Fibroblast of skin of back (primary cell): ENCODE results near the gene UBE2C.
"Not testable (repeated sequence)": the region's sequence is repeated elsewhere in the genome, so short reads cannot be mapped to it uniquely, and the experiment has no call there.

Source experiments
- DNase-seq: peaks from one replicate; pipeline ENCODE4 v3.0.0-alpha.2; 2013

The UBE2C gene

DNA sequence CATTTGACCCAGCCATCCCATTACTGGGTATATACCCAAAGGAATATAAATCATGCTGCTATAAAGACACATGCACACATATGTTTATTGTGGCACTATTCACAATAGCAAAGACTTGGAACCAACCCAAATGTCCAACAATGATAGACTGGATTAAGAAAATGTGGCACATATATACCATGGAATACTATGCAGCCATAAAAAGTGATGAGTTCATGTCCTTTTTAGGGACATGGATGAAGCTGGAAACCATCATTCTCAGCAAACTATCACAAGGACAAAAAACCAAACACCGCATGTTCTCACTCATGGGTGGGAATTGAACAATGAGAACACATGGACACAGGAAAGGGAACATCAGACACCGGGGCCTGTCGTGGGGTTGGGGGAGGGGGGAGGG is 14.5 kb upstream of the UBE2C start:
- DNase-seq = not testable (repeated sequence)

GRCh38 chr20:45798935-45799642 is 13.4 kb upstream of the UBE2C start:
- DNase-seq = peak; percentile 52

DNA sequence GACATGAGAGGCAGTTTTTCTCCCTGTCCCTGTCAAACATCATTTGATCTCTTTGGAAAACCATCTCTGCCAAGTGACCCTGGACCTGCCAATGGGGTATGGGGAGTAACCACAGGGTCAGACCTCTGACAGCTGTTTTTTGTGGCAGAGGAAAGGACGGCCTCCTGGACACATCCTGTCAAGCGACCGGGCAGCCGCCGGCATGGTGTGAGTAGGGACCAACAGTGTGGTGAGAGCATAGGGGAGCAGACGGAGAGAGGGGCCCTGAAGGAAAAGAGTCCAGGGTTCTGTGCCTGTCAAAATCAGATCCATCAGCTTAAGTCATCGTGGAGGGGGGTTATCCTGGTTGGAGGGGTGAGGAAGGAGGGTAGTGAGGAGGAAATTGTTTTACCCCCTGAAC is 10.6 kb upstream of the UBE2C start:
- no peak for DNase-seq

- no peak for DNase-seq
Measured at GRCh38 chr20:45810191-45810970, 2.1 kb upstream of the UBE2C start.

- no peak for DNase-seq
Measured at GRCh38 chr20:45813006-45813340, 529 bp downstream of the UBE2C start.

DNA sequence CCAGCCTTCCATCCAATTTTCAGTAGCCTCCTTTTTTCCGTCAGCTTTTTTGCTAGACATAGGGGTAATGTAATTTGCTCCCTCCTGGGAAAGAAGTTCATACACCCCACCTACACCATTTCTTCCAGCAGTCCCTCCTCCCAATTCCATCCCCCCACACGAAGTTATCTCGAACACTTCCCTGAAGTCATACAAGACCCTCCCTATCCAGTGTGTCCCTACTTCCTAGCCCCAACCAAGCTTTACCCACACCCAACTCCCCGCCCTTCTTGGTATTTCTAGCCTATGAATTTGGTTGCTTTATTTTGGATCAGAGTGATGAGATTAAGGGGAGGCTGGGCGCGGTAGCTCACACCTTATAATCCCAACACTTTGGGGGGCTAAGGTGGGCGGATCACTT is 1.0 kb downstream of the UBE2C start:
- no peak for DNase-seq

DNA sequence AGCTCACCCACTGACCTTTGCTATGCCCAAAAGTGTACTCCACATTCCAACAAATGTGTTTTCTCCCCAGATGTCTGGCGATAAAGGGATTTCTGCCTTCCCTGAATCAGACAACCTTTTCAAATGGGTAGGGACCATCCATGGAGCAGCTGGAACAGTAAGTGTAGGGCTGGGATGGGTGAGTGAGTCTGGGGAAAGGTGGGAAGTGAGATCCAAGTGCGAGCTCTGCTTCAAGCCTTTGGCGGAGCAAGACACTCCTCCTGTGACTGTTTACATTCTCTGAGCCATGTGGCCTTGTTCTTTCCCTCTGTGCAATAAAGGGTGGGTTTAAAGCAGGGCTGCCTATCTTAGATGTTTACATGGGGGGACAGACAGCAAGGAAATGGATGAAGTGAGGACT is 1.9 kb downstream of the UBE2C start:
- no peak for DNase-seq

GRCh38 chr20:45816951-45817350 is 4.5 kb downstream of the UBE2C start:
- no peak for DNase-seq

DNA sequence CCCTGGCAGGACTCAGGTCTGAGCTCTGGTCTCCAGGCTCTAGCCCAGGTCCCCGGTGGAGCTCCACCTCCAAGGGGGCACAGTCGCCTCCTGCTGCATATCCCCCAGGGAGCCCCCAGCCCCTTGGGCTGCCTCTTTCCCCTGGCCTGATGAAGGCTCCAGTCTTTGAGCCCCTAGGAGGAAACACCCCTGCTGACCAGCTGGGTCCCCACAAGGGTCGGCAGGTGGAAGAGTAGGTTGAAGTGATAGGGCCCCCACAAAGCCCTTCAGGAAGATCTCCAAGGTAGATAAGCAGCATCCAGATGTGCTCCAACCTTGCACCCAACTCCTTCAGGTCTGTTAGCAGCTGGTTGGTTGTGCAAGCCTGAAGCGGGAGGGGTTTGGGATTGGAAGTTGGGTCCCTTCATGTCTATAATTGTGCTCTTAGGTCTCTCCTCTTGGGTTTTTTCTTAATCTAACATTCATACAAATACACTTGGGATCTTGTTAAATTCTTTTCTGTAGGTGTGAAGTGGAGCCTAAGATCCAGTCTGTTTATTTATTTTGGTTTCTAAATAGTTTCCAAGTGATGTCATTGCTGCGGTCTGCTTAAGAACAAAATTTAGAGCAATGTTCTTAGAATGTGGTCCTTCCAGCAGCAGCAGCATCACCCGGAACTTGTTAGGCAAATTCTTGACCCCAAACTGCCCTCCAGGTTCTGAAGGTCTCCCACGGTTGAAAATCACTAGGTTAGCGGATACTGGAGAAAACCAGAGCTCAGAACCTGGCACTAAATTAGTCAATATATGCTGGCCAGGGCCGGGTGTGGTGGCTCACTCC is 5.1 kb downstream of the UBE2C start:
- peak; percentile 76 for DNase-seq

DNA sequence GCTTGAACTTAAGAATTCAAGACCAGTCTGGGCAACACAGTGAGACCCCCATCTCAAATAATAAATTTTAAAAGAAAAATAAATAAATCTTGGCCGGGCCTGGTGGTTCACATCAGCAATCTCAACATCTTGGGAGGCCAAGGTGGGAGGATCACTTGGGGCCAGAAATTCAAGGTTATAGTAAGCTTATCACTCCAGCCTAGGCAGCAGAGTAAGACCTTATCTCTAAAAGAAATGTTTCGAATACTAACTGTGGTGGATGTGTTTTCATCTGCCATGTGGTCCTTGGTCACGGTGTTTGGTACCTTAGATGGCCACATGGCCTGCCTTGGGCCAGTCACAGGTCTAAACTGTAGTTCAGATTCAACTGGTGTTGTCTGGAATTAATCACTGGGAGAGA is 5.8 kb downstream of the UBE2C start:
- no peak for DNase-seq

DNA sequence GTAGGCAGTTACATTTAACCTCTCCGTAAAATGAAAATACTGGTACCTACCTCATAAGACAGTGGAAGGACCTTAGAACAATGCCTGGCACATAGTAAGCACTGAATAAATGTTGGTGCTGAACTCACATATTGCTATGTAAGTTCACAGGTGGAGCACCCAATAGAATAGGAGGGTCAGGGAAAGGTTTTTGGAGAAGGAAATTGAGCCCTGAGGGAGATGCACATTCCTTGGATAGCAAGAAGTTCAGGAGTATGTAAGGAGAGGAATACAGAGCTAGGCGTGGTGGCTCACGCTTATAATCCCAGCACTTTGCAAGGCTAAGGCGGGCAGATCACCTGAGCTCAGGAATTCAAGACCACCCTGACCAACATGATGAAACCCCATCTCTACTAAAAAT is 7.0 kb downstream of the UBE2C start:
- DNase-seq = no peak

- DNase-seq = no peak
Measured at GRCh38 chr20:45821947-45822346, 9.5 kb downstream of the UBE2C start.

DNA sequence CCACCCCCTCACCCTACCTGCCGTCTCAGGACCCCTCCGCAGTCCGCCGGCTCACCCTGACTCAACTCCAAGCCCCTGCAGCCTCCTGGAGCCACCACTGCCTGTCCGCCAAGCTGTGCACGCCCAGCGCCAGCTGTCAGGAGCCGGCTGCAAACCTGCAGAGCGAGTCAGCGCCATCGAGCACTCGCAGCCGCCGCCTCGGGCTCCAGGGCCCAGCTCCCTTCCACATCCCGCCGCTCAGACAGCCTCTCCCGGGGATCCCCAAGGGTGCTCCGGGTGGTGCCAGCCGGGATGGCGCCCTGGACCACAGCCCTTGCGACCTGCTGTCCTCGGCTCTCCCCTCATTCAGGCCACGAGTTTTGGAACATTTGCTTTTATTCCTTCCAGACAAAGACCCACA is 10.4 kb downstream of the UBE2C start:
- peak; percentile 35 for DNase-seq

- peak; percentile 42 for DNase-seq
Measured at GRCh38 chr20:45823949-45824835, 11.7 kb downstream of the UBE2C start.

DNA sequence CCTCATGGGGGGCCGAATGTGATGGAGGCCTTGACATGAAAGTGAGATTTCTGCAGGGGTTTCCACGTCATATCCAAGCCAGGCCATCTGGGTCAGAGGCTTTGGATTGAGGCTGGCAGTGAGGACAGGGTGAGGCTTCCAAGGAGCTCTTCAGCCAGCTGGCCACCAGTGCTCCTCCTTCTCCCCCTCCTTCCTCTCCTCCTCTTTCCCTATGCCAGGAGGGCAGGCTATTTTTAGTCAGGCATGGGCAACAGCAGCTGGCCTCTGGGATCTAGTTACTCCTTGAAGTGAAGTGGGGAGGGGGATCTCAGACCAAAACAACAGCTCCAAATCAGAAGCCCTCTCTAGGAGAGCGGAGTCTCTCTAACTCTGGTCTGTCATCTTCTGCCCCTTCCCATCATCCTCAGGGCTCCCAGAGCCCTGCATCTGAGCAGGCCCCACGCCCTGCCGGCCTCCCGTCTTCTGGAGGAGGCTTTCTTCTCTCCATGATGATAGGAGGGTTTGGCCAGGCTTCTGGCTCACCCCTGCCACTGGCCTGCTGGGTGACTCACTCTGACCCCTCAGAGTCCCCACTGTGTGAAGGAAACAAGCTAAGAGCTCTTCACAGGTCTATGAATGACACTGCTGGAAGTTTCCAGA is 14.1 kb downstream of the UBE2C start:
- DNase-seq = peak; percentile 38

DNA sequence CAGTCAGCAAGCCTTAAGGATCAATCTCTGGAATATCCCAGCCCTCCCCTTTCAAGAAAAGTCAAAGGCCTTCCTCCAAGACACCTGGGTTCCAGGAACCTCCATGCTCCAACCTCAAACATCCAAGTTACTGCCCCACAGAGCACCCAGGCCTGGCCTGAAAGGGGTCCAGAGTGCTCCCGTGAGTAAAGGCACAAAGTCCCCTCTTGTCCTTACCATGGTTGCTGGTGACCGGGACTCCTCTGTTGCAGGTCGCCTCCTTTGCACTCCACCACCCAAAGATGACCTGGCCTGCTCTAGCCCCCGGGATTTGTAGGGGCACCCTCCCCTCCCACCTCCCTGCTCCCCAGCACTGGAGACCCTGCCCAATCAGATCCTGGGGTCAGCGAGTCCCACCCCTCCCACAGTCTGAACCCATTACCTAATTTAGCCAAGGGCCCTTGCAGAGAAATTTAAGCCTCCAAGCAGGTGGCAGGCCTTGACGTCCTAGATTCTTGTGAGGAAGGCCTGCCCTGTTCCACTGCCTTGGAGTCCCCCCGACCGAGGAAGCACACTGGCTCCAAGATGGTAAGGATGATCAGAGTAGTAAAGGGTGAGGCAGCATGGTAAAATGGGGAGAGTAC is 14.7 kb downstream of the UBE2C start, which contains the start of gene TNNC2:
Gene TNNC2 (minus strand): TSS at position 283 of the 623 bp plus-strand sequence. CDS start 64 bp downstream, at position 219.
- no peak for DNase-seq

DNA sequence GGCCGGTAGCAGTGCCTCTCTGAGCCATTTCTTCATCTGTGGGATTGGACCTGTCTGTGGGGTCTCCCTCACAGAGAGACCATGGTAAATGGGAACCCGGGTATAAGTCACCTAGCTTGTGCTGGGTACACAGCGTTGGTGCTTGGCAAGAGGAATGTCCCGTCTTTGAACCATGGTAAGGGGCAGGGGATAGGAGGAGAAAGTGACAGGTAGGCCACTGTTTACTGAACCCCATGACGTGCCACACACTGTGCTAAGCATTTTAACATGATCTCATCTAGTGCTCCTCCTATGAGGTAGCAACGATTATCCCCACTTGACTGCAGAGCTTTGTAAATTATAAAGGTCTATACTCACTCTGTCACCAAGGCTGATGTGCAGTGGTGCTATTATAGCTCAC is 15.3 kb downstream of the UBE2C start:
- no peak for DNase-seq

DNA sequence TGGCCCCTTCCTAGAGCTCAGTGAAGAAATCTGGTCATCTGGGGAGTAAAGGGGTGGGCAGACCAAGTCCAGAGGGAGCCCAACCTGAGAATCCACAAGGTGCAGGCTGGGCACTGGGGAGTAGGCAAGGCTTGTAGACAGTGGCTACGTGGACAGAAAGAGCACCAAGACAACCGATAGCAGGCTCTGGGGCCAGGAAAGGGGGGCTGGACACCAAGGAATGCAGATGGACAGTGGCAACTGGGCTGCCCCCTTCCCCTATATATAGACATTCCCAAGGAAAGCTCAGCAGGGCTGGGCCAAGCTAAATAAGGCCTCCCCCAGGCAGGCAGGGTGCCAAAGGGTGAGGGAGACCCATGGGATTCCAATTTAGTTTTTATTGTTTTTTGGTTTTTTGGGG is 16.1 kb downstream of the UBE2C start:
- DNase-seq = peak; percentile 69

- not testable (repeated sequence) for DNase-seq
Measured at GRCh38 chr20:45829673-45830106, 17.2 kb downstream of the UBE2C start.

DNA sequence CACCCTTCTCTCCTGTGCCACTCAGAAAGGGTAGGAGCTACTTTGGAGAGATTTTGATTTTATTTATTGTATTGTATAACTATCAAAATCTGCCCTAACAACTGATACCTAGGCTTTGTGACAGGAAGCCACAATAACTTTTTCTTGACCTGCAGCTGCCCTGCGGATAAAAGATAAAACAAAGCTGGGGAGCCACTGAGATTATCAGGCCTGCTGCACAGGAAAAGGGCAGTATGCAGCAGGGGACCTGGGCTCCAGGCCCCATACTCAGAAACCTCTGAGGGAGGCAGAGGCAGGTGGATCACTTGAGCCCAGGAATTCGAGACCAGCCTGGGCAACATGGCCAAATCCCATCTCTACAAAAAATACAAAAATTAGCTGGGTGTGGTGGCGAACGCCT is 20.2 kb downstream of the UBE2C start:
- DNase-seq = no peak
